HTR-8/SVneo (cell line): ENCODE results near the gene GDPD3.
"Not testable (repeated sequence)": the region's sequence is repeated elsewhere in the genome, so short reads cannot be mapped to it uniquely, and the experiment has no call there.

Experiments
- DNase-seq: peaks from one replicate; pipeline ENCODE4 v3.0.0; 2011; ENCODE audit warnings: low spot score, mixed read lengths; ENCODE audit not compliant: insufficient read length
- FAIRE-seq: peaks from 2 replicates; lab custom pipeline; 2011; peaks lifted over from hg19 to GRCh38; lab: Jason Lieb, UNC

Gene GDPD3

GRCh38 chr16:30125690-30126089, 12.4 kb upstream of the GDPD3 start:
- FAIRE-seq, DNase-seq: not testable (repeated sequence)

DNA sequence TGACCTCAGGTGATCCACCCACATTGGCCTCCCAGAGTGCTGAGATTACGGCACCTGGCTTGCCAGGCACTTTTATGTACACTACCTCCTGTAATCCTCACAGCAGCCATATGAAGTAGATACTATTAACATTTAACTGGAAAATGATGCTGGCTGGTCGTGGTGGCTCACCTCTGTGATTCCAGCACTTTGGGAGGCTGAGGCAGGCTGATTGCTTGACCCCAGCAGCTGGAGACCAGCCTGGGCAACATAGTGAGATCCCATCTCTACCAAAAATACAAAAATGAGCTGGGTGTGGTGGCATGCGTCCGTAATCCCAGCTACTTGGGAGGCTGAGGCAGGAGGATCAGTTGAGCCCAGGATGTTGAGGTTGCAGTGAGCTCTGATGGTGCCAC, 11.6 kb upstream of the GDPD3 start:
- FAIRE-seq = no peak
- no peak for DNase-seq

DNA sequence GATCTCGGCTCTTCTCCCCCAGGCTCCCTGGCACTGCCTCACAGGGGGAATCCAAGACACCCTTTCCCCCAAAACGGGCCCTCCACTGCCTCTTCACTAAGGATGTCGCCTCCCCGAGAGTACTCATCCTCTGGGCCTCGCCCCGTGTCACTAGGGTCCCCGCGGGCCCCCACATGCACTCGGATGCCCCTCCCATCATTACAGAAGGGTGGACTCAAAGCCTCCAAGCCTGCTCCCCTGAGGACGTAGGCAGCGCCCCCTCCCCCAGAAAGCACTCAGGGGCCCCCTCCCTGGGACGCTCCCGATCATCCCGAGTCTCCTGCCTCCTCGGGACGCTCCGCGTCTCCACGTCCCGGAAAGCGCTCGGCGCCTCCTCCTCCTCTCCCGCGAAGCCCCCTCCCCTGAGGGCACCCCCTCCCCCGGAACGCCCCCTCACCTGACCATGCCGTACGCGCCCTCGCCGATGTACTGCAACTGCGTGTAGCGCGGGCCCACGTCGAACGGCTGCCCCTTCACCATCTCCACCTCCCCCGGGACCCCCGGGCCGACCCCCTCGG, 9.3 kb upstream of the GDPD3 start:
- no peak for FAIRE-seq
- no peak for DNase-seq

DNA sequence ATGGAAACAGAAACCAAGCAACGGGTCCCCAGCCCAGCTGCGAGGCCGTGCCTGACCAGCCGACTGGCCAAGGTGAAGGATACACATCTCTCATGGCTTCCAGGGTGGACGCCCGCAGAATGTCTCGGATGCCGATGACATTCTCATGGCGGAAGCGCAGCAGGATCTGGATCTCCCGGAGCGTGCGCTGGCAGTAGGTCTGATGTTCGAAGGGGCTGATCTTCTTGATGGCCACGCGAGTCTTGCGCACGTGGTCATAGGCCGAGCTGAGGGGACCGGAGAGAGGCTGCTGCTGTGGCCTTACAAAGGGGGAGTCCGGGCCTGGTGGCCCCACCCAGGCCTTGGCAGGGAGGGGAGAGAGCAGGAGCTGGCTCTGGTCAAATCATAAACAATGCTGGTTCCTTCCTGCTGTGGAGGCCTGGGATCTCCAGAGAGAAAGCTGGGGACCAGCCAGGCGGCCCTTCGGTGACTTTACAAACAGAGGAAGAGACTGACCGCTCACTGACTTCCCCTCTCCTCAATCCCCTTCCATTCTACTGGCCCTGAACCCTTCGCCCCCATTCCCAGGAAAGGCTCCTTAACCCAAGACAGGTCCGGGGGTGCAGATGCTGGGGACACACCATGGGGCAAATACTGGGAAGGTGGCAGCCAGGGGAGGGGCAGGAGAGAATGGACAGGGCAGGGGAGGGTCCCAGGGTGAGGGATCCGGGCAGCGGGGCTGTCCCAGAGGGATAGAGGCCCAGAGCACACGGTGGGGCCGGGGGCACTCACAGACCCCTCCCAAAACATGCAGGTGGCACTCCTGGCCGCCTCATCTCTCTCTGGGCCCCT, 8.6 kb upstream of the GDPD3 start:
- DNase-seq = no peak
- FAIRE-seq = no peak

GRCh38 chr16:30120340-30121105, 7.2 kb upstream of the GDPD3 start:
- DNase-seq (no peak), FAIRE-seq (no peak)

DNA sequence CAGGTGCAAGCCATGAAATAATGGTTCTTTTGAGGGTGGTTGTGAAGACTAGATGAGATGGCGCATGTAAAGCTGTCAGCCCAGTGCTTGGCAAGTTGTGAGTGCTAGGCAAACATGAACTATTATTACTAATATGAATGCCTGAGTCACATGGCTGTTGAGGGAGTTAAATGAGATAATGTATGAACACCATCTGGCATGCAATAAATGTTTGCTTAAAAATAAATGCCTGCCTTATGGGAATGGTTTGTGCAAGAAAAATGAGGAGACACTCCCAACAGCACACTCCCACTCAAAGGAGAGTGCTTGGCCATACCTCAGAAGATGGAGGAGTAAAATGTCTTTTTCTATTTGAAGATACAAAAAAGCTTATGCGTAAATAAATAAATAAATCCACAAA, 6.1 kb upstream of the GDPD3 start:
- DNase-seq (no peak), FAIRE-seq (no peak)

- FAIRE-seq = no peak
- no peak for DNase-seq
These were observed 4.4 kb upstream of the GDPD3 start for GRCh38 chr16:30117768-30118167.

DNA sequence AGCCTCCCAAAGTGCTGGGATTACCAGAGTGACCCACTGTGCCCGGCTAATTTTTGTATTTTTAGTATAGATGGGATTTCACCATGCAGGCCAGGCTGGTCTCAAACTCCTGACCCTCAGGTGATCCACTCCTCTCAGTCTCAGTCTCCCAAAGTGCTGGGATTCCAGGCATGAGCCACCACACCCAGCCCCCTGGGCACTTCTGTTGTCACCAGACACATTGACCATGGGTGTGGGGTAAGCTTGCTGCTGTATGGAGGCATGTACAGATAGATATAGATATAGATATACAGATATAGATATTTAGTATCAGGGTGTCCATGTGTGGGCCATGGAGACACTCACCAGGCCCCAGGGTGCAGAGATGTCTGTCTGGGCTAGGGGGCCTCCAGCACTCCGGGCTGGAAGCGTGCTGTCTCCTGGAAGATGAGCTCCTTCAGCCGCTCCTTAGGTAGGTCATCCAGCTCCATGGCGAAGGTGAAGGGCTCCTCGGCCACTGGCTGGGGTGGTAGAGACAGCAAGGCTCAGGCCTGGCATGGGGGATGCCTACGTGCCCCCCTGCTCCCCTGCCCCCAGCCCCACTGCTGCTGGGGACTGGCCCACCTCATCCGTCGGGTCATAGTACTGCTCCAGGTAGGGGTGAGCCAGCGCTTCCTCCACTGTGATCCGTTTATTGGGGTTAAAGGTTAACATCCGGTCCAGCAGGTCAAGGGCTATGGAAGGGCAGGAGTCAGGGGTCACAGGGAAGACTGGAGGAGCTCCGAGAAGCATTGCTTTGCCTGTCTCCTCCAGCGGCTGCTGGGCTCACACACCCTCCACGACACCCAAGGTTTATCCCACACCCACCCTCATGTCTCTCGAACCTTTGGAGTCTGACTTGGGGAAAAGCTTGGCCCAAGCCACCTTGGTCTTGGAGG, 3.2 kb upstream of the GDPD3 start:
- no peak for DNase-seq
- no peak for FAIRE-seq

- FAIRE-seq (no peak), DNase-seq (no peak)
These were observed 1.9 kb upstream of the GDPD3 start for GRCh38 chr16:30115238-30115637.

DNA sequence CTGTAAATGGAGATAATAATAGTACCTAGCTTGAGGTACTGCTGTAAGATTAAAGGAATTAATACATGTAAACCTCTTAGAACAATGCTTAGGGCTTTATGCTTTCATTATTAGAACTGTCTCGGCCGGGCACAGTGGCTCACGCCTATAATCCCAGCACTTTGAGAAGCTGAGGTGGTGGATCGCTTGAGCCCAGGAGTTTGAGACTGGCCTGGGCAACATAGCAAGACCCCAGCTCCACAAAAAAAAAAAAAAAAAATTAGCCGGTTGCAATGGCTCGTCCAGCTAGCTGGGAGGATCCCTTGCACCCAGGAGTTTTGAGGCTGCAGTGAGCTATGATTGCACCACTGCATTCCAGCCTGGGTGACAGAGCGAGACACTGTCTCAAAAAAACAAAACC, 1.5 kb upstream of the GDPD3 start:
- not testable (repeated sequence) for DNase-seq, FAIRE-seq

DNA sequence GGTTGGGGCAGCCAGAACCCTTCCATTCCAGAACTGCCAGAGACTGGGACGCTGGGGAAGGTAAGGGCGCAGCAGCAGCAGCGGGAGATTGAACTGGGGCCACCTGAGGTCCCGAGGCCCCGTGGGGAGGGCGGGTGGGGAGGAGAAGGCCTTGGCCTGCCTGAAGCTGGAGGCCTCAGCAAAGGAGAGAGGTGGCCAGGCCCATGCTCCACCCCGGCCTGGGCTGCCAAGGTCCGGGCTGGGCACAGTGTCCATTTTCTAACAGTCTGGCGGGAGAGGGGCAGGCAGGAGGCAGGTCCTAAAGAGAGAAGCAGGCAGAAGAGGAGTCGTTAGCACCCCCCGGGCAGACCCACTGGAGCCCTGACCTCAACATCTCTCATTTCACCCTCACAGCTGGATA, 1.1 kb upstream of the GDPD3 start:
- DNase-seq (no peak), FAIRE-seq (no peak)

GRCh38 chr16:30113711-30114333, 485 bp upstream of the GDPD3 start:
- no peak for DNase-seq
- no peak for FAIRE-seq

DNA sequence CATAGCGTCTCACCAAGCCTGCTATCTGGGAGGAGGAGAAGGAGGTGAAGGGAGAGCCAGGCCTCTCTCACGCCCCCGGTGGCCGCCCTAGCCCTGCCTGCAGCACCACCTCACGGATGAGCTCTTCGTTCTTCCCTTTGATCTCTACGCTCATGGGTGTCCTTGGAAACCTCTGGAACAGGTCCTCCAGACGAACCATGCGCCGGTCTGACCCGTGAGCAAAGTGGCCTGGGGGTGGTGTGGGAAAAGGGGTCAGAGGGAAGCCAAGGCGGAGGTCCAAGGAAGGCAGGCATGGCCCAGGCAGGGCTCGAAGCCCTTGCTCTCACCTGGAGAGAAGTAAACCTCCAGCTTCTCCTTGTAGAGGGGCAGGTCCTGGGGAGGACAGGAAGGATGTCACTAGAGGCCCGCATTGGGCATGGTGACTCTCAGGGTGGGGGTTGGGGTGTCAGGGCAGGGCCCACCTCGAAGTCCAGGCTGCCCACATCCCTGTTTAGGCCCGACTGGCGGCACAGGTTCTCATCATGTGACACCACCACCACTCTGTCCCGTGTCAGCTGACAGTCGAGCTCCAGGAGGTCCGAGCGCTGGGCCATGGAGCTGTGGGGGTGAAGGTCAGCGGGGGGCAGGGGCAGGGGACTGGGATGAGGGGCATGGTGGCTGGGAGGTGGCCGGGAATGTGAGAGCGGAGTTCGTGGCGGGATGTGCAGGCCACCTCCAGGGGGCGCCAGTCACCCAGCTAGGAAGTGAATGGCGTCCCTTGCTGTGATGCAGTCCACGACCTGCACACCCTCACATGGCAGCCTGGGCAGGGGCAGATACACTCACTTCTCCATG, 923 bp downstream of the GDPD3 start:
- DNase-seq = peak; percentile 53
- no peak for FAIRE-seq

- FAIRE-seq (no peak), DNase-seq (no peak)
These were observed 2.7 kb downstream of the GDPD3 start for GRCh38 chr16:30110661-30111060.

GRCh38 chr16:30108059-30108850, 5.1 kb downstream of the GDPD3 start:
- DNase-seq (no peak), FAIRE-seq (no peak)

DNA sequence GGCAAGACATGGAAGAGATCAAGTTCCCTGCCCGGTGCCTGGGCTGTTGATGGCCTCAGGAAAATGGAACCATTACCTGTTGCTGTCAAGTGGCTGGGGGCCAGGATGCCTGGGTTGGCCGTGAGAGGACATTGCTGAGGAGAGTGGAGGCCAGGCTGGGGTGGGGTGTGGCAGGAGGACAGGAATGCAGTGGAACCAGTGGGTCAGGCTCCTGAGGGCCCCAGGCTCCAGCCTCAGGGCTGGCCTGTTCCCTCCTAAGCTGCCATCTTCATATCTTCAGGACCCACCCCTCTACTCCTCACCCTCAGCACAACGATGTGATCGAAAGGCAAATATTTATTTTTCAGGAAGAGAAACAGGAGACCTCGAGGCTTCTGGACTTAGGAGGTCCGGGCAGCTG, 8.8 kb downstream of the GDPD3 start:
- FAIRE-seq (no peak), DNase-seq (no peak)

- DNase-seq = no peak
- FAIRE-seq = no peak
These were observed 9.2 kb downstream of the GDPD3 start for GRCh38 chr16:30104090-30104489.

DNA sequence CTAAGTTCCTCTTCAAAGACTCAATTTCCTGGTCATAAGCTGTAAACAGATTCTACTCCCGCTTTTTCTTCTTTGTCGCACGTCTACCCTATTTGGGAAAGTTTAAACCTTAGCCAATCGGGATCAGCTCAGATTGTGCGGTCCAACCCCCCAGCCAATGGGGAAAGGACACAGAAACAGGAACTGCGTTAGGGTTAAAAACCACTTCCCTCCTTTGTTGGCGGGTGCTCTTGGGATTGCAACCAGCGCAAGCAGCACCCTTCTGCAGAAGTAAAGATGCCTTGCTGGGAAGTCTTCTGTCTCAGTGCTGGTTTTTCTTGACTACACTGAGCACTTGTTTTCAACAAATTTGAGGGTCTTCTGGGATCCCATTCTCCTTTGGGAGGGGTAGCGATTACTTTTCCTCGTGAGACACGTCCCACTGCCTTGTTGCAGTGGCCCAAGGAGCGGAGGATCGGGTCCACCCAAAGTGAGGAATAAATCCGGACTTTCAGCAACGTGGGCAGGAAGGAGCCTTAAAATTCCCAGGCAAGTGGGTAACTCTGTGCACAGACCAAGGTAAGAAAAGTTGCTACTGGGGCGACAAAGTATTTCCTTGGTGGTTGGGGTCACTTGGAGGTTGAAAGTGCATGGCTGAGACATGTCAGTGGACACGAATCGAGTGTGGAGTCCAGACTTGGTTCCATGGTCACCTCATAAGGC, 16.3 kb downstream of the GDPD3 start:
- DNase-seq (no peak), FAIRE-seq (no peak)
